OCI-M2 (cell line): ENCODE measurements around the gene DLX6.

Experiments
- DNase-seq: peaks from one replicate; lab custom pipeline; 2025; ENCODE audit not compliant: unreplicated experiment; lab: John Stamatoyannopoulos, UW

The DLX6 gene

GRCh38 chr7:96995406-96996110 is 9.8 kb upstream of the DLX6 start:
- no peak for DNase-seq

- DNase-seq, result no peak
Observed at GRCh38 chr7:96996111-96996957, 9.0 kb upstream of the DLX6 start.

- DNase-seq, result no peak
Observed at GRCh38 chr7:96996958-96997511, 8.3 kb upstream of the DLX6 start.

- no peak for DNase-seq
Observed at GRCh38 chr7:96997512-96998032, 7.8 kb upstream of the DLX6 start.

- DNase-seq, result no peak
Observed at GRCh38 chr7:96998333-96998732, 7.0 kb upstream of the DLX6 start.

GRCh38 chr7:96998744-96999143 is 6.6 kb upstream of the DLX6 start:
- DNase-seq, result no peak

- DNase-seq, result no peak
Observed at GRCh38 chr7:97001221-97001620, 4.1 kb upstream of the DLX6 start.

GRCh38 chr7:97001656-97002554 is 3.4 kb upstream of the DLX6 start:
- no peak for DNase-seq

- DNase-seq, result no peak
Observed at GRCh38 chr7:97002555-97003261, 2.6 kb upstream of the DLX6 start.

- DNase-seq, result no peak
Observed at GRCh38 chr7:97003262-97004246, 1.8 kb upstream of the DLX6 start.

GRCh38 chr7:97004247-97005182 is 838 bp upstream of the DLX6 start:
- no peak for DNase-seq

GRCh38 chr7:97006055-97006815 is 882 bp downstream of the DLX6 start:
- no peak for DNase-seq

GRCh38 chr7:97006816-97007582 is 1.6 kb downstream of the DLX6 start:
- no peak for DNase-seq

GRCh38 chr7:97007583-97007861 is 2.2 kb downstream of the DLX6 start:
- no peak for DNase-seq

- no peak for DNase-seq
Observed at GRCh38 chr7:97008275-97008917, 3.0 kb downstream of the DLX6 start.
